Measurements from ENCODE around the gene NRAP.

The NRAP gene

DNA sequence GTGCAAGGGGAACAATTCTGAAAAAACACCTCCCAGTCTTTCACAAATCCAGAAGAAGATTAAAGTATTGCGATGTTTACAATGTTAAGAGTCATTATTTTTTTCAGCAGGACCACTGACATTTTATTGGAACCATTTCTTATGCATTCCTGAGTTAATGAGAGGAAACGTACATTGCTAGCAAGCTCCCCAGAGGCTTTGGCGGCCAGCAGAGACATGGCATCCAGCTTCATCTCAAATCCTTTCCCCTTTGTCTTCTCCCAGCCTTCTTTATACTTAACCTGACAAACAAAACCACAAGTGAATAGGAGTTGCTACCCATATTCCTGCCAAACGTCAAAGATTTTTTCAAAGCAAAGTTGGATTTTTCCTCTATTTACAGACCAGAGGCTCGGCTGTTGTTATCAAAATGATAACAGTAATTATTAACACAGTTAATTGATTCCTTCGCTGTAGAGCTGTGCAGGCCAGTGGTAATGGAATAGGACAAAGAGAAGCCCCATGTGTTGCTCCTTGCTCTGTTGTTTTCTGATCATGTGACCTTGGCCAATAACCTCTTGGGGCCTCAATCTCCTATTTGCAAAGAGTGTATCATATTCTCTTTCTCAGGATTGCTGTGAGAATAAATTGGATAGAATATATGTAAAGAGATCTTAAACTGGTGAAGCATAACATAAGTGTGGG lies 32.0 kb downstream of the NRAP start:
- Histone ChIP-seq H3K36me3 (ENCODE audit: control insufficient read depth, insufficient read depth, low read length) (no peaks in the 10 kb centered on the region), H3K27ac (ENCODE audit: low read depth, low read length) (no peak overlapping the region), H3K4me3 (ENCODE audit: low read depth, low read length) (no peak overlapping the region), H3K4me1 (ENCODE audit: control insufficient read depth, insufficient read depth, low read length) (no peaks in the 10 kb centered on the region), H3K27me3 (ENCODE audit: control insufficient read depth, insufficient read depth, low read length) (no peaks in the 10 kb centered on the region), H3K9me3 (ENCODE audit: control insufficient read depth, insufficient read depth, low read length) (no peaks in the 10 kb centered on the region), H3K9ac (ENCODE audit: low read depth, low read length) (no peak overlapping the region)

DNA sequence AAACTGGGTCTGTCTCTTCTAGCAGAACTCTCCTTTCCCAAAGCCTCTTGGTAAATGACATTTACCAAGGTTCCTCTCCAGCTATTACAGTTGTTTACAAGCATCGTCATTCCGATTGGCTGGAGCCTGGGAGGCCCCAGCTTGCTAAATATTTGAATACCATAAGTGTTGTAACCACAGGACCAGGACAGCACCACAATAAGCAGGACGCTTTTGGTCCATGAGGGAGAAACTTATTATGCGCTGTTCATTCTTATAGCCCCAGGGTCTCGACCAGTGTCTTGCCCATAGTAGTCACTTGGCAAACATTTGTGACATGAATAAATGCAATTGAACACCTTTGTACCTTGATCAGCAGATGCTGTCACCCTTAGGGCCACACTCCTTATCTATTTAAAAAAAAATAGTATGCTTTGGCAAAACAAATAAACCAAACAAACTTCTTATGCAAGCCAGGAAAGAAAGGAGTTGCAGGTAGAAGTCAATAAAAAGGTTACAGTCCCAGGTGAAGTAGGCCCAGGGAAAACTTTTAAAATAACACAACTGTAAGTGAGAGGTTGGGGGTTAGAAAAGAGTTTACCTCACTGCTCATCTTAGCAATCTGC lies 32.8 kb downstream of the NRAP start:
- Histone ChIP-seq H3K27me3 (ENCODE audit: control insufficient read depth, insufficient read depth, low read length) (no peaks in the 10 kb centered on the region), H3K4me1 (ENCODE audit: control insufficient read depth, insufficient read depth, low read length) (no peaks in the 10 kb centered on the region), H3K27ac (ENCODE audit: low read depth, low read length) (no peak overlapping the region), H3K4me3 (ENCODE audit: low read depth, low read length) (no peak overlapping the region), H3K9me3 (ENCODE audit: control insufficient read depth, insufficient read depth, low read length) (no peaks in the 10 kb centered on the region), H3K9ac (ENCODE audit: low read depth, low read length) (no peak overlapping the region), H3K36me3 (ENCODE audit: control insufficient read depth, insufficient read depth, low read length) (no peaks in the 10 kb centered on the region)

GRCh38 chr10:113628607-113629153 lies 35.2 kb downstream of the NRAP start:
- Histone ChIP-seq H3K9me3 (ENCODE audit: control insufficient read depth, insufficient read depth, low read length) (no peaks in the 10 kb centered on the region), H3K27ac (ENCODE audit: low read depth, low read length) (no peak overlapping the region), H3K9ac (ENCODE audit: low read depth, low read length) (no peak overlapping the region), H3K4me1 (ENCODE audit: control insufficient read depth, insufficient read depth, low read length) (no peaks in the 10 kb centered on the region), H3K27me3 (ENCODE audit: control insufficient read depth, insufficient read depth, low read length) (no peaks in the 10 kb centered on the region), H3K36me3 (ENCODE audit: control insufficient read depth, insufficient read depth, low read length) (no peaks in the 10 kb centered on the region), H3K4me3 (ENCODE audit: low read depth, low read length) (no peak overlapping the region)

DNA sequence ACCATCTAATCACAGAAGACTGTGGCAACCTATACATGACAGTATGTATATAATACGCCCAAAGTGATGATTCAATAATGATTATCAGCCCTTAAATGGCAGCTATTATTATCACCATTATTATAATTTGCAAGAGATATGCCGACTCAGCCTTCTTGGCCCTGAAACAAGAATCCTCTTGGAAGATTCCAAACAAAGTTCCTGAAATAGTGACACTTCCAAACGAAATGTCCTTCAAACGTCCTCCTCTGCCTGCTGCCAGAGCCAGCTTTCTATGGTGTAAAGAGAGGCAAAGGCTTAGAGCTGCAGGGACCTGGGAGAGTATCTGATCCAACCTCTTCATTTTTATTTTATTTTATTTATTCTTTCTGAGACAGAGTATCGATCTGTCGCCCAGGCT lies 36.0 kb downstream of the NRAP start:
- Histone ChIP-seq H3K9ac (ENCODE audit: low read depth, low read length) (no peak overlapping the region), H3K4me1 (ENCODE audit: control insufficient read depth, insufficient read depth, low read length) (no peaks in the 10 kb centered on the region), H3K36me3 (ENCODE audit: control insufficient read depth, insufficient read depth, low read length) (no peaks in the 10 kb centered on the region), H3K9me3 (ENCODE audit: control insufficient read depth, insufficient read depth, low read length) (no peaks in the 10 kb centered on the region), H3K27ac (ENCODE audit: low read depth, low read length) (no peak overlapping the region), H3K4me3 (ENCODE audit: low read depth, low read length) (no peak overlapping the region), H3K27me3 (ENCODE audit: control insufficient read depth, insufficient read depth, low read length) (no peaks in the 10 kb centered on the region)

DNA sequence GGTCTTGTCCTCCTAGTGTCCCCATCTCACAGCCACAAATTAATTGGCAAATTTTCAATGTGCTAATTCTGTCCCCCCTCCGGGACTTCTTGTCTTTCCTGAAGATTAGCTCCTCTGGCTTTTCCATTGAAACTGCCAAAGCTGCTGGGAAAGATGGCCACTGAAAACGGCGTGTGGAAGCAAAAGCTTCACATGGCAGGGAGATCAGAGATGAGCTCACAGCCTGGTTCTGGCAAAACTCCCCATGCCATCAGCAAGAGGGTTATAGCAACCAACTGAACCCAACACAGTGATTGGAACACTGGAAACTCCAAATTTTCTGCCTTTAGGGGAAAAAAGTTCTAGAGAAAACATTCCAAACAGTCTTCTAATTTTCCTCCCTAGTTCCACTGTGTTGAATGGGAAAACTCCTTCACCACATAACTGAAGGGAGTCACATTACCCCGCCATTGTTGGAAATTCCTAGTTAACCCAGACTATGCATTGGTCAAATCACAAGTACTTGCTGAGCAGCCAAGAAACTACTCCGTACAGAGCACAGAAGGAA lies 37.0 kb downstream of the NRAP start:
- Histone ChIP-seq H3K4me3 (ENCODE audit: low read depth, low read length) (no peak overlapping the region), H3K27ac (ENCODE audit: low read depth, low read length) (no peak overlapping the region), H3K4me1 (ENCODE audit: control insufficient read depth, insufficient read depth, low read length) (no peaks in the 10 kb centered on the region), H3K36me3 (ENCODE audit: control insufficient read depth, insufficient read depth, low read length) (no peaks in the 10 kb centered on the region), H3K9ac (ENCODE audit: low read depth, low read length) (no peak overlapping the region), H3K27me3 (ENCODE audit: control insufficient read depth, insufficient read depth, low read length) (no peaks in the 10 kb centered on the region), H3K9me3 (ENCODE audit: control insufficient read depth, insufficient read depth, low read length) (no peaks in the 10 kb centered on the region)

GRCh38 chr10:113625461-113626186 lies 38.2 kb downstream of the NRAP start:
- Histone ChIP-seq H3K36me3 (ENCODE audit: control insufficient read depth, insufficient read depth, low read length) (no peaks in the 10 kb centered on the region), H3K9ac (ENCODE audit: low read depth, low read length) (no peak overlapping the region), H3K9me3 (ENCODE audit: control insufficient read depth, insufficient read depth, low read length) (no peaks in the 10 kb centered on the region), H3K27ac (ENCODE audit: low read depth, low read length) (no peak overlapping the region), H3K4me1 (ENCODE audit: control insufficient read depth, insufficient read depth, low read length) (peaks cover 6% of the 10 kb centered on the region), H3K27me3 (ENCODE audit: control insufficient read depth, insufficient read depth, low read length) (no peaks in the 10 kb centered on the region), H3K4me3 (ENCODE audit: low read depth, low read length) (no peak overlapping the region)

DNA sequence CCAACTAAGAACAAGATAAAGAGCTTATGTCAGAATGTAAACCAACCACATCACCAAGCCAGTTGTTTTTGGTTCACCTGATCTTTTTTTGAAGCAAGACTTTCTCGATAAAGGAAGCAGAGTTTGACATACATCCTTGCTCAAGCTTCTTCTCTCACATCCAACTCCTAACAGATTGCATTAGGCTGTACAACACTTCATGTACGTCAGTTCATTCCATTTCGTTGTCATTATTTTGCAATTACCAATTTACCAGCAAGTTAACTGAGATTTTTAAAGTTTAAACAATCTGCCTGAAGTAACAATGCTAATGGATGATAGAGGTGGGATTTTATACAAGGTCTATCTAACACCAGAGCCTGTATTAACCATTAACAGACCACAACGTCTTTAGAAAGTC lies 41.0 kb downstream of the NRAP start:
- Histone ChIP-seq H3K4me1 (ENCODE audit: control insufficient read depth, insufficient read depth, low read length) (peaks cover 16% of the 10 kb centered on the region), H3K9ac (ENCODE audit: low read depth, low read length) (no peak overlapping the region), H3K27me3 (ENCODE audit: control insufficient read depth, insufficient read depth, low read length) (no peaks in the 10 kb centered on the region), H3K4me3 (ENCODE audit: low read depth, low read length) (no peak overlapping the region), H3K27ac (ENCODE audit: low read depth, low read length) (no peak overlapping the region), H3K36me3 (ENCODE audit: control insufficient read depth, insufficient read depth, low read length) (no peaks in the 10 kb centered on the region), H3K9me3 (ENCODE audit: control insufficient read depth, insufficient read depth, low read length) (no peaks in the 10 kb centered on the region)

- Histone ChIP-seq H3K4me3 (ENCODE audit: low read depth, low read length) (no peak overlapping the region), H3K9ac (ENCODE audit: low read depth, low read length) (no peak overlapping the region), H3K27ac (ENCODE audit: low read depth, low read length) (no peak overlapping the region), H3K9me3 (ENCODE audit: control insufficient read depth, insufficient read depth, low read length) (no peaks in the 10 kb centered on the region), H3K36me3 (ENCODE audit: control insufficient read depth, insufficient read depth, low read length) (no peaks in the 10 kb centered on the region), H3K27me3 (ENCODE audit: control insufficient read depth, insufficient read depth, low read length) (no peaks in the 10 kb centered on the region), H3K4me1 (ENCODE audit: control insufficient read depth, insufficient read depth, low read length) (peaks cover 26% of the 10 kb centered on the region)
These were observed 42.0 kb downstream of the NRAP start for GRCh38 chr10:113621799-113622198.

GRCh38 chr10:113620936-113621335 lies 42.9 kb downstream of the NRAP start:
- Histone ChIP-seq H3K27ac (ENCODE audit: low read depth, low read length) (no peak overlapping the region), H3K27me3 (ENCODE audit: control insufficient read depth, insufficient read depth, low read length) (no peaks in the 10 kb centered on the region), H3K9me3 (ENCODE audit: control insufficient read depth, insufficient read depth, low read length) (no peaks in the 10 kb centered on the region), H3K4me3 (ENCODE audit: low read depth, low read length) (no peak overlapping the region), H3K4me1 (ENCODE audit: control insufficient read depth, insufficient read depth, low read length) (peaks cover 35% of the 10 kb centered on the region), H3K9ac (ENCODE audit: low read depth, low read length) (no peak overlapping the region), H3K36me3 (ENCODE audit: control insufficient read depth, insufficient read depth, low read length) (no peaks in the 10 kb centered on the region)

- no peaks in the 10 kb centered on the region for H3K9me3 ChIP-seq (ENCODE audit: control insufficient read depth, insufficient read depth, low read length)
- peaks cover 39% of the 10 kb centered on the region for H3K4me1 ChIP-seq (ENCODE audit: control insufficient read depth, insufficient read depth, low read length)
These were observed 43.3 kb downstream of the NRAP start for GRCh38 chr10:113620511-113620910.

GRCh38 chr10:113619401-113619800 lies 44.4 kb downstream of the NRAP start:
- Histone ChIP-seq H3K9me3 (ENCODE audit: control insufficient read depth, insufficient read depth, low read length) (no peaks in the 10 kb centered on the region), H3K4me3 (ENCODE audit: low read depth, low read length) (no peak overlapping the region), H3K27ac (ENCODE audit: low read depth, low read length) (no peak overlapping the region), H3K4me1 (ENCODE audit: control insufficient read depth, insufficient read depth, low read length) (peaks cover 48% of the 10 kb centered on the region), H3K36me3 (ENCODE audit: control insufficient read depth, insufficient read depth, low read length) (no peaks in the 10 kb centered on the region), H3K9ac (ENCODE audit: low read depth, low read length) (no peak overlapping the region), H3K27me3 (ENCODE audit: control insufficient read depth, insufficient read depth, low read length) (peaks cover 4% of the 10 kb centered on the region)

More at GRCh38 chr10:113620511-113620910, 43.3 kb downstream of the NRAP start:
- Histone ChIP-seq H3K27ac (ENCODE audit: low read depth, low read length) (no peak overlapping the region), H3K9ac (ENCODE audit: low read depth, low read length) (no peak overlapping the region), H3K4me3 (ENCODE audit: low read depth, low read length) (no peak overlapping the region), H3K27me3 (ENCODE audit: control insufficient read depth, insufficient read depth, low read length) (no peaks in the 10 kb centered on the region; the same call in 1 of the 2 replicates), H3K36me3 (ENCODE audit: control insufficient read depth, insufficient read depth, low read length) (no peaks in the 10 kb centered on the region)
